Measurements from ENCODE around the gene SEZ6L. TPM values are rescaled to one million over a fixed set of nuclear protein-coding genes. Genes with fewer than 3 reads are reported as not detected.

Gene SEZ6L
- polyA plus RNA-seq, 1 donor (not counting 4 experiments of a cell fraction or from before 2014, with no cell fraction given), result not detected

DNA sequence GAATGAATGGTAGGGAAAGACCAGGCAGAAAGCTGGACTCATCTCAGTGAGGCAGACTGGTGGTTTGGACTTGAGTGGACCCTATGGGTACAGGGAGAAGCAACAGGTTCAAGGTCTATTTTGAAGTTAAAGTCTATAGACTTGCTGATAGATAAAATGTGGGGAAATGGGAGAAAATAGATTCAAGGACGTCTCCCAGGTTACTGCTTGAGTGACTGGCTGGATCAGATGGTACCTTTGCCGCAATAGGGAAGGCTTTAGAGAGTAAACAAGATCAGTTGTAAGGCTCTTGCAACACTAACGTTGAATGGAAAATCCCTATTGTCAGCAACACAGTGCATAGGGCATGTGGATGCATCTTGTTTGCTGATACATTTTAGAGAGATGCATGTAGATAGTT lies 27.4 kb downstream of the SEZ6L start:
- H3K36me3 ChIP-seq (ENCODE audit: control insufficient read depth in 2 of 2, extremely low read depth in 1 of 2, insufficient read depth in 2 of 2, low read length in 2 of 2), result no peaks in the 10 kb centered on the region
- H3K4me1 ChIP-seq (ENCODE audit: control insufficient read depth, extremely low read depth, insufficient read depth, low read length), result no peaks in the 10 kb centered on the region
- H2AFZ ChIP-seq (ENCODE audit: control insufficient read depth, low read length), result no peak overlapping the region
- no peaks in the 10 kb centered on the region for H3K9me1 ChIP-seq (ENCODE audit: control insufficient read depth, extremely low read depth, insufficient read depth, low read length)
- H3K9me3 ChIP-seq (ENCODE audit: control insufficient read depth, low read depth, low read length), result no peaks in the 10 kb centered on the region
- TF ChIP-seq EZH2 (IDR thresholded peaks at IDR 0.05; ENCODE audit: low read length), result no peak
- TF ChIP-seq, protein P1, sequence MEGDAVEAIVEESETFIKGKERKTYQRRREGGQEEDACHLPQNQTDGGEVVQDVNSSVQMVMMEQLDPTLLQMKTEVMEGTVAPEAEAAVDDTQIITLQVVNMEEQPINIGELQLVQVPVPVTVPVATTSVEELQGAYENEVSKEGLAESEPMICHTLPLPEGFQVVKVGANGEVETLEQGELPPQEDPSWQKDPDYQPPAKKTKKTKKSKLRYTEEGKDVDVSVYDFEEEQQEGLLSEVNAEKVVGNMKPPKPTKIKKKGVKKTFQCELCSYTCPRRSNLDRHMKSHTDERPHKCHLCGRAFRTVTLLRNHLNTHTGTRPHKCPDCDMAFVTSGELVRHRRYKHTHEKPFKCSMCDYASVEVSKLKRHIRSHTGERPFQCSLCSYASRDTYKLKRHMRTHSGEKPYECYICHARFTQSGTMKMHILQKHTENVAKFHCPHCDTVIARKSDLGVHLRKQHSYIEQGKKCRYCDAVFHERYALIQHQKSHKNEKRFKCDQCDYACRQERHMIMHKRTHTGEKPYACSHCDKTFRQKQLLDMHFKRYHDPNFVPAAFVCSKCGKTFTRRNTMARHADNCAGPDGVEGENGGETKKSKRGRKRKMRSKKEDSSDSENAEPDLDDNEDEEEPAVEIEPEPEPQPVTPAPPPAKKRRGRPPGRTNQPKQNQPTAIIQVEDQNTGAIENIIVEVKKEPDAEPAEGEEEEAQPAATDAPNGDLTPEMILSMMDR (optimal IDR thresholded peaks at IDR 0.05 in 1 of 3, IDR thresholded peaks at IDR 0.05 in 1 of 3, conservative IDR thresholded peaks at IDR 0.05 in 1 of 3; ENCODE audit: extremely low read depth in 1 of 3, insufficient read depth in 2 of 3, low read length in 3 of 3), result no peak
- dilution Hi-C loops (cut with MboI; ENCODE audit: extremely low pct_ligation_motif_present, low sequenced_read_pairs), result no loop called here
- no peaks in the 10 kb centered on the region for H4K20me1 ChIP-seq (ENCODE audit: control insufficient read depth, extremely low read depth, insufficient read depth, low read length)
- no peak overlapping the region for H3K27ac ChIP-seq (ENCODE audit: control insufficient read depth, insufficient read depth, low read length)
- H3K4me2 ChIP-seq (ENCODE audit: control insufficient read depth, extremely low read depth, insufficient read depth, low read depth, low read length), result no peak overlapping the region
- H3K4me3 ChIP-seq (ENCODE audit: control insufficient read depth in 2 of 3, extremely low read depth in 1 of 3, insufficient read depth in 2 of 3, low read depth in 1 of 3, low read length in 3 of 3), result no peak overlapping the region
- H3K27me3 ChIP-seq (ENCODE audit: control insufficient read depth, extremely low read depth, insufficient read depth, low read length), result no peaks in the 10 kb centered on the region
- FAIRE-seq (no peak), DNase-seq (ENCODE audit: low read depth, low spot score) (no peak)
- no peaks in the 10 kb centered on the region for H3K79me2 ChIP-seq (ENCODE audit: control insufficient read depth, insufficient read depth, low read length)
- H3K9ac ChIP-seq (ENCODE audit: control insufficient read depth, extremely low read depth, insufficient read depth, low read length), result no peak overlapping the region

DNA sequence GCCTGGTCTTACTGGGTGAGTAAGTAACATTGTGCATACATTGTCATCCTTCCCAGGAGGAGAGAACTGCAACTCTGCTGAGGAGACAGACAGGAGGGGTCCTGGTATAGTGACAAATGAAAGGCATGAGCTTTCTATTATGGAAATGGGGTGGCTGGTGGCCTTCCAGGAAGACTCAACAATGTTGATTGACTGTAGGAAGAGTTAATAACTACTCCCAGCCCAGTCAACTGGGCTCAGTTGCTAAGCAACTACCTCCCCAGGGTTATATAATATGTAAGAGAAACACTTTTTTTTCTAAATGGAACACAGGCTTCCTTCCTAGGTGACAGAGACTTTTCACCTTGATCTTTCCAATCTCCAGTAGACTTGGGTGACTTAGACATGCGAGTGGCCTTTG lies 28.2 kb downstream of the SEZ6L start:
- Histone ChIP-seq H3K27ac (ENCODE audit: control insufficient read depth, insufficient read depth, low read length) (no peak overlapping the region), H3K4me1 (ENCODE audit: control insufficient read depth, extremely low read depth, insufficient read depth, low read length) (no peaks in the 10 kb centered on the region), H3K36me3 (ENCODE audit: control insufficient read depth in 2 of 2, extremely low read depth in 1 of 2, insufficient read depth in 2 of 2, low read length in 2 of 2) (no peaks in the 10 kb centered on the region), H3K9me3 (ENCODE audit: control insufficient read depth, low read depth, low read length) (no peaks in the 10 kb centered on the region), H3K4me2 (ENCODE audit: control insufficient read depth, extremely low read depth, insufficient read depth, low read depth, low read length) (no peak overlapping the region), H3K27me3 (ENCODE audit: control insufficient read depth, extremely low read depth, insufficient read depth, low read length) (no peaks in the 10 kb centered on the region), H3K9me1 (ENCODE audit: control insufficient read depth, extremely low read depth, insufficient read depth, low read length) (no peaks in the 10 kb centered on the region), H3K9ac (ENCODE audit: control insufficient read depth, extremely low read depth, insufficient read depth, low read length) (no peak overlapping the region), H4K20me1 (ENCODE audit: control insufficient read depth, extremely low read depth, insufficient read depth, low read length) (no peaks in the 10 kb centered on the region), H2AFZ (ENCODE audit: control insufficient read depth, low read length) (no peak overlapping the region), H3K79me2 (ENCODE audit: control insufficient read depth, insufficient read depth, low read length) (no peaks in the 10 kb centered on the region), H3K4me3 (ENCODE audit: control insufficient read depth in 2 of 3, extremely low read depth in 1 of 3, insufficient read depth in 2 of 3, low read depth in 1 of 3, low read length in 3 of 3) (no peak overlapping the region)
- no peak for DNase-seq (ENCODE audit: low read depth, low spot score)
- TF ChIP-seq, protein P1 (optimal IDR thresholded peaks at IDR 0.05 in 1 of 3, IDR thresholded peaks at IDR 0.05 in 1 of 3, conservative IDR thresholded peaks at IDR 0.05 in 1 of 3; ENCODE audit: extremely low read depth in 1 of 3, insufficient read depth in 2 of 3, low read length in 3 of 3), result no peak
- TF ChIP-seq EZH2 (IDR thresholded peaks at IDR 0.05; ENCODE audit: low read length), result no peak
- dilution Hi-C loops (cut with MboI; ENCODE audit: extremely low pct_ligation_motif_present, low sequenced_read_pairs), result no loop called here
- no peak for FAIRE-seq
